C1 segment of cervical spinal cord (tissue), 14 donors: ENCODE results near the gene SS18.
"Not testable (repeated sequence)": the region's sequence is repeated elsewhere in the genome, so short reads cannot be mapped to it uniquely, and the experiment has no call there.

Source experiments
- DNase-seq, 14 donors: peaks; one replicate each; lab custom pipeline; 2025; lab: John Stamatoyannopoulos, UW

The SS18 gene

GRCh38 chr18:26090130-26091046, at the start of gene SS18:
Gene SS18, minus strand, starts transcription at chr18:26090613. Its CDS starts 44 bp downstream, at chr18:26090569.
- DNase-seq: peak; percentile 46 to 100 (median 94)

GRCh38 chr18:26135548-26135947, 45.1 kb upstream of the SS18 start:
- DNase-seq: no peak

- DNase-seq: no peak
These were observed 43.7 kb upstream of the SS18 start for GRCh38 chr18:26134107-26134506.

- no peak for DNase-seq
These were observed 43.2 kb upstream of the SS18 start, which contains the start of gene PSMA8 for GRCh38 chr18:26133652-26134051. Gene PSMA8, plus strand, starts transcription at chr18:26133869. Its CDS starts 97 bp downstream, at chr18:26133966.

- DNase-seq: not testable (repeated sequence)
These were observed 37.8 kb upstream of the SS18 start for GRCh38 chr18:26128192-26128591.

DNA sequence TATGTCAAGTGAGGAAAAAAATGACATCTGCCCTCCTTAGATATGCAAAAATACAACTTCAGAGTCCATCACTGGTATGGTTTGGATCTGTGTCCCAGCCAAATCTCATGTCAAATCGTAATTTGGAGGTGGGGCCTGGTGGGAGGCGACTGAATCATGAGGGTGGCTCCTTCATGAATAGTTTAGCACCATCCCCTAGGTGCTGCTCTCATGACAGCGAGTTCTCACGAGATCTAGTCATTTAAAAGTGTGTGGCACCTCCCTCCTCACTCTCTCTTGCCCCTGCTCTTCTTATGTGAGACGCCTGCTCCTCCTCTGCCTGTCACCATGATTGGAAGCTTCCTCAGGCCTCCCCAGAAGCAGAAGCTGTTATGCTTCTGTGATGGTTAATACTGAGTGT, 37.4 kb upstream of the SS18 start:
- DNase-seq: no peak

- not testable (repeated sequence) for DNase-seq
These were observed 31.6 kb upstream of the SS18 start for GRCh38 chr18:26121994-26122393.

DNA sequence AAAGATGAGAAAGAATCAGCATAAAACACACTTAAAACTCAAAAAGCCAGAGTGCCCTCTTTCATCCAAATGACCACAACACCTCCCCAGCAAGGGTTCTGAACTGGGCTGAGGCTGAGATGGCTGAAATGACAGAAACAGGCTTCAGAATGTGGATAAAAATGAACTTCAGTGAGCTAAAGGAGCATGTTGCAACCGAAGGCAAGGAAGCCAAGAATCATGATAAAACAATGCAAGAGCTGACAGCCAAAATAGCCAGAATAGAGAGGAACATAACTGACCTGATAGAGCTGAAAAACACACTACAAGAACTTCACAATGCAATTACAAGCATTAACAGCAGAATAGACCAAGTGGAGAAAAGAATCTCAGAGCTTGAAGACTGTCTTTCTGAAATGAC, 31.1 kb upstream of the SS18 start:
- no peak for DNase-seq

GRCh38 chr18:26119246-26119645, 28.8 kb upstream of the SS18 start:
- DNase-seq: no peak

- DNase-seq: no peak
These were observed 13.6 kb upstream of the SS18 start for GRCh38 chr18:26104035-26104434.

- DNase-seq: no peak
These were observed 13.2 kb upstream of the SS18 start for GRCh38 chr18:26103579-26103978.

DNA sequence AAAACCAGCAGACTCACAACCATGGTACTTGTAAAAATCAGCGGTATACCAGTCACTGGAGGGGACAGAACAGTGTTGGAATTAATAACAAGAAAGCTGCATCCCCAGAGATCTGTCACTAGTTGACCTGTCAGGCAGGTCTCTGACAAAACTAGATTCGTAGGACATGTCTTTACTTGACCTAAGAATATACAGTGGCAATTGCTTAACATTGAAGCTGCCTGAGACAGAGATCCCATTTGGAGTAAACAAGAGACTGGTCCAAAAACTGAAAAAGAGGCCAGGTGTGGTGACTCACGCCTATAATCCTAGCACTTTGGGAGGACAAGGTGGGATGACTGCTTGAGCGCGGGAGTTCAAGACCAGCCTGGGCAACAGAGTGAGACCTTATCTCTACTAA, 7.2 kb upstream of the SS18 start:
- no peak for DNase-seq

GRCh38 chr18:26096852-26097251, 6.4 kb upstream of the SS18 start:
- no peak for DNase-seq

DNA sequence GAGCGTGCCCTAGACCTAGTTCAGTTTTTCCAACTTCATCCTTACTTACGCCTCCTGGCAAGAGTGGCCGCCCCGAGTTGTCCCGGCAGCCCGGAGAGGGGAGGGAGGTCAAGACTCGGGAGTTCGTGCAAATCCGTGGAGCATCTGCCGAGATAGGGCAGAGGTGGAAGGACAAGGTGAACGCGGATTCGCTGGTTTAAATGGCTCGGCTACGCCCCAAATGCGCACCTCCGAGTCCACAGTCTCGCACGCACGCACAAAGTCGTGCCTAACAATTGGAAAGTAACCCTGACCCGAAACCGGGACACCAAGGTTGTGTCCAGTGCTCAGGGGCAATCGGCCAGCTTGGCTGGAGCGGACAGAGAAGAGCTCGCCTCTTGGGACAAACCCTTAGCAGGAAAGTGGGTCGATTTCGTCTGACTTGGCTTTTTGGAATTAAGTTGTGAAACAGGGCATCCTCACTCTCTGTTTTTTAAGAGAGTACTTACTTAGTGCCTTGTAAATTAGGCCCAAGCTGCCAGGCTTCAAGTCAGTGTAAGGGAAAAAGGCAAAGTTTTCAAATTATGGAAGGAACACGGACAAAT, 726 bp upstream of the SS18 start:
- no peak for DNase-seq

DNA sequence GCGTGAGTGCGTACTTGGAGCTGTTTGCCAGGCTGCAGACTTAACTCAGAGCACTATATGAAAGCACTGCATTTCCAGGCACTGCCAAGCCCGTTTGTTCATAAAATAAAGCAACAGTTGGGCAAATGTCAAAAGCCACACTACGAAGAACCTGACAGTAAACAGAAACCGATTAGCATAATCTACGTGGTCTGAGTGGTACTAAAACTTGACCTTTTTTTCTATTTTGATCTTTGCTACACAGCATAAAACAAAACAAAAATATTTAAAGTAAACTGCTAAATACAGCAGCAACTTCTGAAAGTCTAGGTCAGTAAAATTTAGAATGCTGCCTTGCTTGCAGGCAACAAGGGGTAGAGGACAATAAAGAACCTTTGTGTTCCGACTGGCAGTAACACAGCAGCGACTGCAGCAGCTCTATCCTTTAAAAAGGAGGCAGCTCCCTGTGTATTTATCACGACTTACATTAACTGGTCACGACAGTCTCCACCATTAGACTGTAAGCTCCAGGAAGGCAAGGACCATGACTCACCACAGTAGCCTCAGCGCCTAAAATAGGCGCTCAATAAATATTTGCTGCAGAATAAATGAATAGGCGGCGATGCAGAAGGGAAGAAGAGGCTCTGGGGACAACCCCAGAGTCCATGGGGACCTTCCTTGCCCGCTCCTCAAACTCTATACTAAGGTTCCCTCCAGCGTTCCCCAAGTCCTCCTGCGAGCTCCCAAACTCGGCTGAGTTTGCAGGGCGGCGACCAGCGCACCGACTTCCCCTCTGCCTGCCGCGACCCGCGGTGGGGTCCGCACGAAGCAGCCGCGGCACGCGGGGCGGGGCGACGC, 902 bp downstream of the SS18 start:
- DNase-seq: peak in 8 of 14 donors; percentile 24 to 70 (median 42)

DNA sequence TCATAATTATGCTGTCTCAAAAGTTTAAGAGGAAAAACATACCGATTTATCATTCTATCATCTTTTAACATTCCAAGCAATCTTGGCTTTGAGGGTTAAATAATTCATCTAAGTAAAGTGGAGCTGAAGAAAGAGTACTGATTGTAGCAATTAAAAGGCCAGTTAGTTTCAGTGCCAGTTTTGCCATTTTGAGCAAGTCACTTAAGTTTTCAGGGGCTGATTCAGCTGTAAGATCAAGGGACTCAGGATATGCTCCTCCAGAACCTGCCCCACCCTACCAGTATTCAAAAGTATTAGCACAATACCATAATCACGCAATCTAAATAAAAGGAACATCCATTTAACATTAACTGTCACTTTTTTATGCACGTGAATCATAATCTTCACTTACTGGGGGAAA, 1.9 kb downstream of the SS18 start:
- DNase-seq: no peak

GRCh38 chr18:26086959-26087358, 3.5 kb downstream of the SS18 start:
- DNase-seq: no peak

- no peak for DNase-seq
These were observed 5.4 kb downstream of the SS18 start for GRCh38 chr18:26085056-26085455.

DNA sequence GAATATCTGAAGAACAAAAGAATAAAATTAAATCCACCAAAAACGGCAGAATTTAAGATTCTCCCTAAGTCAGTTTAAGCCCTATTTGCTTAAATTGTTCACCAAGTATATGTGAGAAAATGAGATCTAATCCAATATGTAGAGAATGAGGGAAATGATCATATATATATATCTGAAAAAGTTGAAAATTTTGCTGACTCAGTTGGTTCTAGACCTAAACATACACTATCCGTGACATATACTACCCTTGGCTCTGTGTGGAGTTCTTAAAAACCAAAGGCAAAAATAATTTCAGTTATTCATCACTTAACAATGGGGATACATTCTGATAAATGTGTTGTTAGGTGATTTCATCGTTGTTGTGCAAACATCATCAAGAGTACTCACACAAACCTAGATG, 7.3 kb downstream of the SS18 start:
- no peak for DNase-seq

GRCh38 chr18:26082475-26082874, 7.9 kb downstream of the SS18 start:
- no peak for DNase-seq

- no peak for DNase-seq
These were observed 16.2 kb downstream of the SS18 start for GRCh38 chr18:26074246-26074645.

DNA sequence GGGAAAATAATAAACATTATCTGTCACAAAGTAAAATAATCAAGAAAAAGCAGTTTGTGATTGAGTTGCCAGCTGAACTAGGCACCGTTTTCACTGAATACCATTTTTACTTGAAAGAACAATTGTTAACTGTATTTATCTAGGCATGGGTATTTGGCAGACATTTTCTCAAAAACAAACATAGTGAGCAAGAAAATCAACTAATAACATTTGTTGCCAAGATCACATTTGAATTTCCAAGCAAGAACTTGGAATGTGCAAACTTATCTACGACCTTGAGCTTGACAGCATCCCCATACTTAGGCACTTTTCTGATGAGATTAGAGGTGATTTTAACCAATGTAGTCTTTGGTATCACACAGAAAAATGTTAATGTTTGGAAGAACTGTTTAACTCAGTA, 16.7 kb downstream of the SS18 start:
- DNase-seq: no peak
